ACHN (cell line): ENCODE measurements around the gene LRIT2.

ENCODE experiments used
- DNase-seq: peaks from one replicate; pipeline ENCODE4 v3.0.0-alpha.2; 2015
- in situ Hi-C: cut with HindIII; loops from 2 replicates; pipeline ENCODE4 v1.10.0; 2017; ENCODE audit warnings: low sequenced_read_pairs, low pct_ligation_motif_present, low pct_unique_long_range_greater_than_20kb

Gene LRIT2

GRCh38 chr10:84214046-84214572 is 11.2 kb downstream of the LRIT2 start:
- in situ Hi-C loops = no loop called here
- no peak for DNase-seq

- no peak for DNase-seq
- in situ Hi-C loops = no loop called here
Observed at GRCh38 chr10:84213076-84213475, 12.3 kb downstream of the LRIT2 start.

- no peak for DNase-seq
- in situ Hi-C loops = no loop called here
Observed at GRCh38 chr10:84212014-84212413, 13.3 kb downstream of the LRIT2 start.

DNA sequence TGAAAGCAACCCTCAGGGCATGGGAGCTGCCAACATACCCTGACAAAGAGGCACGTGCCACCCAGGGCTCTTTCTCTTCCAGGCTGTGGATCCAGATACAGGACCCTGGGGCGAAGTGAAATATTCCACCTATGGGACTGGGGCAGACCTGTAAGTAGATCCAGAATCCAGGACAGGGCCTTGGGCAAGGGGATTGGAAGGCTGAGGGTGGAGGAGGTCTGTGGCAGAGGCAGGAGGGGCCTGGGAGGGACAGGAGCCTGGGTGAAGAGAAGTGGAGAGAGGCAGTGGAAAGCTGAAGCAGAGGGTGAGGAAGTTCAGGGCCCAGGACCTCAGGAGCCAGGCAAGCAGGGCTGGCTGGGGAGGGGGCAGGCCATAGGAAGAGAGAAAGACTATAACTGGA is 13.8 kb downstream of the LRIT2 start:
- DNase-seq = no peak
- in situ Hi-C loops = no loop called here

GRCh38 chr10:84208023-84208422 is 17.3 kb downstream of the LRIT2 start:
- in situ Hi-C loops = no loop called here
- no peak for DNase-seq

DNA sequence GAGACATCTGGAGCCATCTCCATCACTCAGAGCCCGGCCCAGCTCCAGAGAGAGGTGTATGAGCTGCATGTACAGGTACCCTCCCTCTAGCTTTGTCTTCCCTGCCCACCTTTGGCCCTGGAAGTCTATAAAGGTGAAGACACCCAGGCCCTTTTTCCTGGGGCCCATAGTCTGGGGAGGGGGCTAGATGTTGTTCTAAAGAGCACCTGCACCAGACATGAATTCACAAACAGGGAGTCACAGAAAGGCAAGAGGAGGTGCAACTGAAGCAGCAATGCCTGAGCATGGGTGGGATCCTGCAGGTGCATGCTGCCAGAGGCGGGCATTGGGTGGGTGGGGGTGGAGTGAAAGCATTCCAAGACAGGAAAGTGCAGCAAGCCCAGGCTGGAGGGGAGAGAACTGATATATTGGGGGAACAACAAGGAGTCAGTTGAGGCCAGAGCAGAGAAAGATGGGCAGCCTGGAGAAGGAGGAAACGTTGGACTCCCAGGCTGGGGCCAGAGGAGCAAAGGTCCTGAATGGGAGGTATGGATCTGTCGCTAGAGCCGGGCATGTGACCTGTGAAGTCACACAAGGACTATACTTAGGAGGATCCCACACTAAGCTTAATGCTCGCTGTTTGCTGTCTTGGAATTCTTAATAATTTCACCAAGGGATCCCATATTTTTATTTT is 19.4 kb downstream of the LRIT2 start:
- no peak for DNase-seq
- in situ Hi-C loops = no loop called here

GRCh38 chr10:84205049-84205852 is 20.1 kb downstream of the LRIT2 start:
- peak; percentile 73 for DNase-seq
- in situ Hi-C loops = no loop called here

DNA sequence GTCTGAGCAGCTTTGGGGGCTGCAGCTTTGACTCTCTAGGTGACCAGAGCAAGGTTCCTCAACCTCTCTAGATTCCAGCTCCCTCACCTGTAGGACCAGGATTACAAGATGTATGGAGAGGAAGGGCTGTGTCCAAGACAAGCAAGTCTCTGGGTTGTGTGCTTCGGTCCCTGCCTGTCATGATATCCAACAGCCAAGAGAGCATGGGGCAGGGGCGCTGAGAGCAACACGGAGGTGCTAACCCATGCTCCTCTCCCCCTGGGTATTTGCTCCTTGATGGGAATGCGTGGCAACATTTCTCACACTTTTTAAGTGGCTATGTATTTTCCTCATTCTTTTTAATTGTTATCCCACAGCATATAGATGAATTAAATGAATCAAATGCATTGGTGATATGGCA is 20.7 kb downstream of the LRIT2 start:
- no peak for DNase-seq
- in situ Hi-C loops = no loop called here

DNA sequence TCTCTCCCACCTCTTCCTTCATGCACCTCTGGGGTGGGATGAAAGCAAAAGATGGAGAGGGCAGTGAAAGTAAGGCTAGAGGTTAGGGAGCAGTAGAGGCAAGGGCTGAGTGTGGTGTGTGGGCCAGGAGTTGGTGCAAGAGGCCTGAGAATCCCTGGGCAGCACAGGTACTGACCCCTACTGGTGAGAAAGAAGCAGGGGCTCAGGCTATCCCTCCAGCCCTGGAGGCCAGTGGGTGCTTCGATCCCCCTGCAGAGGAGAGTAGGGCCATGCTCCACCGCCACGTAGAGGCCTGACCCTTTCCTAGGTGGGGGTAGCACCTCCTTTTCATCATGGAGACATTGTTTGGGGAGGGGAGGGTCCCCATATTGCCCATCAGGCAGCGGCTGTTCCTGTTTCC is 21.2 kb downstream of the LRIT2 start:
- peak; percentile 54 for DNase-seq
- in situ Hi-C loops = no loop called here

GRCh38 chr10:84202349-84202748 is 23.0 kb downstream of the LRIT2 start:
- in situ Hi-C loops = no loop called here
- DNase-seq = no peak

GRCh38 chr10:84201682-84202081 is 23.7 kb downstream of the LRIT2 start:
- no peak for DNase-seq
- in situ Hi-C loops = no loop called here

GRCh38 chr10:84201244-84201606 is 24.1 kb downstream of the LRIT2 start:
- in situ Hi-C loops = no loop called here
- no peak for DNase-seq

GRCh38 chr10:84200537-84201243 is 24.7 kb downstream of the LRIT2 start:
- in situ Hi-C loops = no loop called here
- DNase-seq = no peak

DNA sequence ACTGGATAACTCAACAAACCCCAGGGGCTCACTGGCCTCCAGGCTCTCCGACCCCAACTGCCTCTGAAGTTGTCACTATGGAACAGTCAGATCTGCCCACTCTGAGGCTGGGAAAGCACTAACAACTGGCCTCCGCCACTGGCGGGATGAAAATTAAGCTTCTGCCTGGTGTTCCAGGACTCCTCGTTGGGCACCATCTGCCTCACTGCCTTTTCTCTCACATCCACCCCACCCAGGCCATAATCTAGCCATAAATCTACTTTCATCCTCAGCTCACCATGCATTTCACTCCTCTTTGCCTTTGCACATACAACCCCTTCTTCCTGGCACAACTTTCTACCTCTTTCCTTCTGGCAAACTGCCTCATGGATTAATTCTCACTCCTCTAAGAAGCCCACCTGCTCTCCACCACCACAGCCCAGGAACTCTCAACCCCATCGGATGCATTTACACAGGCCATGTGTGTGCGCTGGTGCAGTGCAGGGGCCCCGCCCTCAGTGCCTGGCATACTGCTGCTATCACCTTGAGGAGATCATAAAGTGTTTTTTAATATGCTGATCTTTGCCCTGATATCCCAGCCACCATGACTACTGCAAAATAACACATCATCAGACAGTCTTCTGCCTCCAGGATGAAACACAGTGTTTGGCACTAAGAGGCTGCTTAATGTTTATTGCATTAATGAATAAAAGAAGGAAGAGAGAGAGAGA is 27.0 kb downstream of the LRIT2 start:
- in situ Hi-C loops = no loop called here
- DNase-seq = no peak

GRCh38 chr10:84197643-84198042 is 27.7 kb downstream of the LRIT2 start:
- in situ Hi-C loops = no loop called here
- DNase-seq = no peak

DNA sequence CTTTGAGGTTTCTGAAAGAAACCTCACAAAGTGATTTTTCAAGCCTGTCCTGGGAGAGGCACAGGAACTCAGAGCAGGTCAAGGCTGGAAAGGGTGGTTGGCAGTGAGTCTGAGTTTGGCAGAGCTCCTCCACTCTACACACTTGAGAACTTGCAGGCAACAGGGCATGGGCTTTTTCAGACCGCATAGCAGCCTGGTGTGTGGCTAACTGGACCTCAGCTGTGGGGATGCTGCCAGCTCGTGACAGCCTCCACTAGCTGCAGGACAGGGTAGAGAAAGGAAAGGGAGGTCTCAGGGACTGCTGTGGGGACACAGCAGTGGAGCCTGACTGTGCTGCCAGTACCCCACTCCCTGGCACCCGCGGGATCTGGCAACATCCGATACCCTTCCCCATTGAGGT is 28.4 kb downstream of the LRIT2 start:
- no peak for DNase-seq
- in situ Hi-C loops = no loop called here

DNA sequence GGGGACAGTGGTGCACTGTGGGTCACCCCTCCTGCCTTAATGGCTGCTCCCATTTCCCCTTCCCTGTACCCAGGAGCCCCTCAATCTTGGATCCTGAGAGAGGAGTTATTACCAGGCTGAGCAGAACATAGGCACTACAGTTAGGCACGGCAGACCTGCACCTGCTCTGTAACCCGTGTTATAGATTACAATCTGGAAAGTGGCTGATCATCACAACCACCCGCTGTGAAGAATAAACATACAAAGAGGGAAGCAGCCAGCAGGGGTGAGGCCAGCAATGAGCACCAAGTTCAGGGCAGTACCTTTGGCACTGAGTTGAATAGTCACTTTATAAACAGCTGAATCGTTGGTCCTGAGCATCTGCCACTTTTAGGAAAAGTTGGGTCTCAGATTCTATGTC is 29.3 kb downstream of the LRIT2 start:
- no peak for DNase-seq
- in situ Hi-C loops = no loop called here

DNA sequence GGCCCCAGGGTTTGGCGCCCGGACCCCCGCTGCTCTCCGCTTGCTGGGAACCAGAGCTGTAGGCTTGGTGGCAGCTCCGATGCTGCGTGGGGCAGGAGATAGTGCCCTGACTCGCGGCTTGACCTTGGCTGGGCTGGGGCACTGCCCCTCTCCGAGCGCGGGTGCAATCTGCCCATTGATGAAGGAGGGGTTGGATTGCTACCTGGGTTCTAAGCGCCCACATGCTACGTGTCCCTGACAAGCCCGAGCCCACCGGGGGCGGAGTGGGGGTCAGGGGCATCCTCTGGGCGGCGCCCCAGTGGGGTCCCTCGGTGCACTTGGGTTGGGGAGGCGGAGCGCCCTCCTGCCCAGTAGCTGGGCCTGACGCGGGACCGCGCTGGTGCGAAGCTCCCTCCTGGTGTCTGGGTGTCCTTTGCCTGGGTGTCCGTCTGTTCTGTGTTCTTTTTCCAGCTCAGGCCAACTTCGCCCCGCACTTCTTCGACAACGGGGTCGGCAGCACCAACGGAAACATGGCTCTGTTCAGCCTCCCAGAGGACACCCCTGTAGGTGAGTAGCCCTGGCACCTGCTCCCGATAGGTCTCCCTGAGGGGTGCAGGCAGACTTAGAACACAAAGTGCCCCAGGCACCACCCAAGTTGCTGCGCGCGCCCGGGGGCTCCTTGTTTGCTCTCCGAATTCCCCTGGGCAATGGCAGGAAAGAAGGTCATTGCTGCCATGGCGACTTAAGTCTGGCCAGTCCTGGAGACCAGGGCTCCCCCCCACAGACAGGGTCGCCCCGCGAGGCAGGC is 30.1 kb downstream of the LRIT2 start:
- no peak for DNase-seq
- in situ Hi-C loops = no loop called here
